Epithelial cell of esophagus (primary cell): ENCODE data around the gene GNAI2.
"Not testable (repeated sequence)": the region's sequence is repeated elsewhere in the genome, so short reads cannot be mapped to it uniquely, and the experiment has no call there.

Experiments
- DNase-seq: peaks from one replicate; pipeline ENCODE4 v3.0.0; 2010; ENCODE audit warnings: low read depth
- H3K4me3 ChIP-seq: 2 replicates; pipeline ENCODE4 v1.5.1; 2011; ENCODE audit warnings: mild to moderate bottlenecking, low read length, control low read depth
- CTCF ChIP-seq: IDR thresholded peaks from 2 replicates; pipeline ENCODE4 v1.5.1; 2011; ENCODE audit warnings: low read depth, mild to moderate bottlenecking, low read length, control low read depth, inconsistent platforms; ENCODE audit not compliant: insufficient read depth; ENCODE audit errors: missing control alignments

Gene GNAI2

GRCh38 chr3:50205413-50206276, 30.4 kb upstream of the GNAI2 start:
- TF ChIP-seq CTCF: no peak
- peak overlapping the region; percentile 15 for H3K4me3 ChIP-seq
- peak; percentile 52 for DNase-seq

- no peak for DNase-seq
- no peak for TF ChIP-seq CTCF
Measured at GRCh38 chr3:50207359-50208042, 28.5 kb upstream of the GNAI2 start.

GRCh38 chr3:50208677-50209344, 27.2 kb upstream of the GNAI2 start:
- H3K4me3 ChIP-seq: no peak overlapping the region
- DNase-seq: no peak
- TF ChIP-seq CTCF: no peak

More at GRCh38 chr3:50207359-50208042, 28.5 kb upstream of the GNAI2 start:
- no peak overlapping the region for H3K4me3 ChIP-seq

GRCh38 chr3:50210176-50210509, 25.9 kb upstream of the GNAI2 start:
- H3K4me3 ChIP-seq: no peak overlapping the region
- TF ChIP-seq CTCF: no peak
- DNase-seq: no peak

GRCh38 chr3:50210510-50211367, 25.3 kb upstream of the GNAI2 start:
- no peak for DNase-seq
- no peak for TF ChIP-seq CTCF
- H3K4me3 ChIP-seq: no peak overlapping the region

- H3K4me3 ChIP-seq: not testable (repeated sequence)
Measured at GRCh38 chr3:50211368-50211717, 24.7 kb upstream of the GNAI2 start.

More at GRCh38 chr3:50211368-50211717, 24.7 kb upstream of the GNAI2 start:
- DNase-seq: not testable (repeated sequence)
